Measurements from ENCODE around the gene TBC1D16.
A peak's percentile ranks its signal among the peaks of the same experiment; 100 is the strongest.

The TBC1D16 gene

DNA sequence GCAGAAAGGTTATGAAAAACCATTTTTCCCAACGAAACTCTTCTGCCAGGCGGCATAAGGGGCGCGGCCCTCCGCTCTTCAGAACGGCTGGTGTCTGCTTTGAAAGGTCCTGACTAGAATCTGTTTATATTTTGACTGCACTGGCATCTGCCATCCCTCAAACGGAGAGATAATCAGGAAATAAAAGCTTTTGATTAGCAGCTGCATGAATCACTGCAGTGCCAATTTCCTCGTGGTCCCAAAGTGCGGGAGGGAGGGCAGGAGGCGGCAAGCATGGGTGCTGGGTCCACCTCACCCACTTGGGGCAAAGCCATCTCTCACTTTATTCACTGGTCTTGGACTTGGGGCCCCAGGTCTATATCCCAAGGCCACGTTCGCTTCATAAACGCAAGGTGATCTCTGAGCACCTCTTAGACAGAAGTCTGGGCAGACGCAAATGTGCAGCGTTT, 49.7 kb downstream of the TBC1D16 start:
- TF ChIP-seq, protein P1, sequence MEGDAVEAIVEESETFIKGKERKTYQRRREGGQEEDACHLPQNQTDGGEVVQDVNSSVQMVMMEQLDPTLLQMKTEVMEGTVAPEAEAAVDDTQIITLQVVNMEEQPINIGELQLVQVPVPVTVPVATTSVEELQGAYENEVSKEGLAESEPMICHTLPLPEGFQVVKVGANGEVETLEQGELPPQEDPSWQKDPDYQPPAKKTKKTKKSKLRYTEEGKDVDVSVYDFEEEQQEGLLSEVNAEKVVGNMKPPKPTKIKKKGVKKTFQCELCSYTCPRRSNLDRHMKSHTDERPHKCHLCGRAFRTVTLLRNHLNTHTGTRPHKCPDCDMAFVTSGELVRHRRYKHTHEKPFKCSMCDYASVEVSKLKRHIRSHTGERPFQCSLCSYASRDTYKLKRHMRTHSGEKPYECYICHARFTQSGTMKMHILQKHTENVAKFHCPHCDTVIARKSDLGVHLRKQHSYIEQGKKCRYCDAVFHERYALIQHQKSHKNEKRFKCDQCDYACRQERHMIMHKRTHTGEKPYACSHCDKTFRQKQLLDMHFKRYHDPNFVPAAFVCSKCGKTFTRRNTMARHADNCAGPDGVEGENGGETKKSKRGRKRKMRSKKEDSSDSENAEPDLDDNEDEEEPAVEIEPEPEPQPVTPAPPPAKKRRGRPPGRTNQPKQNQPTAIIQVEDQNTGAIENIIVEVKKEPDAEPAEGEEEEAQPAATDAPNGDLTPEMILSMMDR (IDR thresholded peaks at IDR 0.05) = no peak
- DNase-seq = no peak
- H3K36me3 ChIP-seq = no peaks in the 10 kb centered on the region
- H3K9me3 ChIP-seq = no peaks in the 10 kb centered on the region
- intact Hi-C loops (cut with DNase I; ENCODE audit: low total_unique reads) = no loop called here
- no peak overlapping the region for H3K4me3 ChIP-seq
- H3K27ac ChIP-seq = no peak overlapping the region
- no peaks in the 10 kb centered on the region for H3K27me3 ChIP-seq
- H3K4me1 ChIP-seq = peaks cover 0 to 22% (median 6%) of the 10 kb centered on the region in 4 donors

DNA sequence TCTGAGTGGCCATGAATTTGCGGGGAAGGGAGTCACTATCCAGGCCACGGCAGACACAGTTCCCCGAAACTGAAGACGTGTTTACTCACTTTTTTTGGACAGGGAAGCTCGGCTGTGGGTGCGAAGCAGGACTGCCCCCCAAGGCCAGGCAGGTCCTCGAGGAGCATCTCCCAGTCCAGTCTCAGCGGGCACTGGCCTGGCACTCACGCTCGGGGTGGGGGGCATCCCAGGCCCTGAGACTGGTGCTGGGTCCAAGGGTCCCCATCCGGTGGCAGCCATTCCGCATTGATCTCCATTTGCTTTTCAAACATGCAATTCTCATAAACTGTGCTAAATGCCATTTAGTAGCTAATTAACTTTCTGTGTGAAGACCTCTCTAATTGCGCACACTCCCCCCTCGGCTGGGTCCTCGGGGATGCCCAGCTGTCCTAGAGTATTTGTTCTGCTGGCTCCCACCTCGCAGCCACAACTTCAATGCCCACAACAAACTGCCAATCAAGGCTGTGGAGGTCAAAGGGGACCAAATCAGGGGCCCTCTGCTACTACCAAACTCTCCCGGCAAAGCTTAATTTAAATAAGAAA, 50.2 kb downstream of the TBC1D16 start:
- H3K27me3 ChIP-seq = no peaks in the 10 kb centered on the region
- intact Hi-C loops (cut with DNase I; ENCODE audit: low total_unique reads) = no loop called here
- H3K27ac ChIP-seq = no peak overlapping the region
- H3K9me3 ChIP-seq = no peaks in the 10 kb centered on the region
- peaks cover 0 to 22% (median 6%) of the 10 kb centered on the region in 4 donors for H3K4me1 ChIP-seq
- TF ChIP-seq, protein P1 (IDR thresholded peaks at IDR 0.05) = no peak
- H3K36me3 ChIP-seq = no peaks in the 10 kb centered on the region
- H3K4me3 ChIP-seq = no peak overlapping the region
- DNase-seq = no peak

DNA sequence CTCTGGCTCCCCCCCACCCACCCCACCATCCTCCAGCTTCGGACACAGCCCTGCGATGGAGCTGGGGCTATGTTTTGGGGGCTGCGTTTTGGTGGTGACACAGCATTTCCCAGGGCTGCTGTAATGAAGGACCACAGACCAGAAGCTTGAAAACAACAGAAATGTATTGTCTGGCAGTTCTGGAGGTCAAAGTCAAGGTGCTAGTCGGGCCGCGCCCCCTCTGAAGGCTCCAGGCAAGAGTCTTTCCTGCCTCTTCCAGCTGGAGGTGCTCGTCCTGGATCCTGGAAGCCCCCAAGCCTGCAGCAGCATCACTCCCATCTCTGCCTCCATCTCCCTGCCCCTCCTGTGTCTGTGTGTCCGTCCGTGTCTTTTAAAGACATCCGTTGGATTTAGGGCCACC, 50.8 kb downstream of the TBC1D16 start:
- peak in 1 of 2 donors; percentile 17 for DNase-seq
- peaks cover 0 to 22% (median 6%) of the 10 kb centered on the region in 4 donors for H3K4me1 ChIP-seq

DNA sequence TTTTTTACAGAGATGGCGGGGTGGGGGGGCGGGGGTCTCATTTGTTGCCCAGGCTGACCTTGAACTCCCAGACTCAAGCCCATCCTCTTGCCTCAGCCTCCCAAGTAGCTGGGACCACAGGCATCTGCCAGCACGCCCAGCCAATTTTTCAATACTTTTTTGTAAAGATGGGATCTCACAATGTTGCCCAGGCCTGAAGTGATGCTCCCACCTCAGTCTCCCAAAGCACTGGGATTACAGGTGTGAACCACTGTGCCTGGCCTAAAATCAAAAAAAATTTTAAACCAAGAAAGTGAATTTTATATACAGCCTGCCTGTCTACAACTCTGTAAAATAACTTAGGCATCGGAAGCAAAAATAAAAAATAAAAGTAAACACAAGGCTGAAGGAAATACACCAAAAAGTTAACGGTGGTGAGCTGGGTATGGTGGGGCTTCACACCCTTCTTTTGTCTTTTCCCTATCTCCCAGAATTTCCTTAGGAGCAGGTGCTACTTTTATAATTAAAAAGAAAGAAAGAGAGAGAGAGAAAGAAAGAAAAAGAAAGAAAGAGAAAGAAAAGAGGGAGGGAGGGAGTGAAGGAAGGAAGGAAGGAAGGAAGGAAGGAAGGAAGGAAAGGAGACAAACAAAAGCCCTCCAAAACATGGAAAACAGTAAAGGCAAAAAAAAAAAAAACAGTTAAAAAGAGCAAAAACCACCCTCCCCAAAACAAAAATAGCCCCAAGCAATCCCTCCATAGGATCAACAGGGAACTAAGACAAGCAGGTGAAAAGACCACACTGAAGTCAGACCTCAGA, 51.4 kb downstream of the TBC1D16 start:
- intact Hi-C loops (cut with DNase I; ENCODE audit: low total_unique reads) = no loop called here
- Histone ChIP-seq H3K36me3 (no peaks in the 10 kb centered on the region), H3K27ac (no peak overlapping the region), H3K4me3 (no peak overlapping the region), H3K9me3 (no peaks in the 10 kb centered on the region), H3K27me3 (no peaks in the 10 kb centered on the region), H3K4me1 (peaks cover 0 to 22% (median 6%) of the 10 kb centered on the region in 4 donors)
- TF ChIP-seq, protein P1 (IDR thresholded peaks at IDR 0.05) = no peak
- peak in 1 of 2 donors; percentile 21 for DNase-seq

More for the DNA sequence above, 50.8 kb downstream of the TBC1D16 start:
- intact Hi-C loops (cut with DNase I; ENCODE audit: low total_unique reads) = no loop called here
- Histone ChIP-seq H3K27me3 (no peaks in the 10 kb centered on the region), H3K36me3 (no peaks in the 10 kb centered on the region), H3K4me3 (no peak overlapping the region), H3K9me3 (no peaks in the 10 kb centered on the region), H3K27ac (no peak overlapping the region)
- TF ChIP-seq, protein P1 (IDR thresholded peaks at IDR 0.05) = no peak

DNA sequence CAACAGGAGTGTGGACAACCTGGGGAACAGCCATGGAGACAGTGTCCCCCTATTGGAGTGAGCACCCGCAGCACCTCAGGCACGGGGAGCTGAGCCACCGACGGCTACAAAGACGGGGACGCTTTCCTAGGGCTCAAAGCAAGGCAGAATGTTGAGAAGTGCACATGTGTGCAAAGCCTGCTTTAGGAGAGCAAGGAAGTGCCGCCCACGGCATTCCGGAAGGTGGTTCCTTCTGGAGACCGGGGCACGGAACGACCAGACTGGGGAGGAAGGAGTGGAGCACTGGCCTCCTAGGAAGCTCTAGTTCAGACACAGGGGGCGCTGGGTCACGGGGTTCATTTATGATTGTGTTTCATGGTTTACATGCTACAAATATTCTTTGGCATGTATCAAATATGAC, 52.2 kb downstream of the TBC1D16 start:
- TF ChIP-seq, protein P1 (IDR thresholded peaks at IDR 0.05) = no peak
- H3K27me3 ChIP-seq = no peaks in the 10 kb centered on the region
- H3K4me3 ChIP-seq = no peak overlapping the region
- peaks cover 0 to 14% (median 6%) of the 10 kb centered on the region in 4 donors for H3K4me1 ChIP-seq
- intact Hi-C loops (cut with DNase I; ENCODE audit: low total_unique reads) = no loop called here
- no peaks in the 10 kb centered on the region for H3K36me3 ChIP-seq
- H3K27ac ChIP-seq = no peak overlapping the region
- peak in 1 of 2 donors; percentile 54 for DNase-seq
- H3K9me3 ChIP-seq = no peaks in the 10 kb centered on the region
